HPDE6-E6E7 (cell line): Measurements from ENCODE around the gene KCNK7.
"Not testable (repeated sequence)": the region's sequence is repeated elsewhere in the genome, so short reads cannot be mapped to it uniquely, and the experiment has no call there.

Source experiments
- DNase-seq: peaks from one replicate; pipeline ENCODE4 v3.0.0; 2011; ENCODE audit warnings: missing footprints; ENCODE audit errors: extremely low spot score

KCNK7 gene

GRCh38 chr11:65573391-65574079, 22.1 kb downstream of the KCNK7 start:
- no peak for DNase-seq

DNA sequence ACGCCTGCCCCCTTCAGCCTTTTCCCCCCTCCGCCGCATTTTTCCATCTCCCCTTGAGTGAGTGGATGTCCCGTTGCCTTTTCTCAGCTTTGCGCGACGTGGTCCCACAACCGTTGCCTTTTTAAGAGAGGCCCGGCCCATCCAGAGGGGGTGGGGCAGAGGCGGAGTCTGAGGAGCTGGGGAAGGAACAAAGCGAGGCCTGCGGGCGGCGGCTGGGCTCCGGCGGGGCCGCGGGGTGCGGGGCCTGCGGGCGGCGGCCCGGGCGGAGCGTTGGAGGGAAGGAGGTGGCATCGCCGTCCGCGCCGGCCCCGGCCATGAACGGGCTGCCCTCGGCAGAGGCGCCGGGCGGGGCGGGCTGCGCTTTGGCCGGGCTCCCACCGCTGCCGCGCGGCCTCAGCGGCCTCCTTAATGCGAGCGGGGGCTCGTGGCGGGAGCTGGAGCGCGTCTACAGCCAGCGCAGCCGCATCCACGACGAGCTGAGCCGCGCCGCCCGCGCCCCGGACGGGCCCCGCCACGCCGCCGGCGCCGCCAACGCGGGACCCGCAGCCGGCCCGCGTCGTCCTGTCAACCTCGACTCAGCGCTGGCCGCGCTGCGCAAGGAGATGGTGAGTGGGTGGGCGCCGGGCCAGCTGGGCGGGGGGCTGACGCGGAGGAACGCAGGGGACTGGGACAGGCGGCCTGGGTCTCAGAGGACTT, 23.1 kb downstream of the KCNK7 start, which contains the start of gene FAM89B:
TSS of gene FAM89B (plus strand) at position 183 of the 696 bp plus-strand sequence. CDS start at position 315, 132 bp downstream.
- no peak for DNase-seq

- no peak for DNase-seq
These were observed 23.7 kb downstream of the KCNK7 start for GRCh38 chr11:65571940-65572339.

DNA sequence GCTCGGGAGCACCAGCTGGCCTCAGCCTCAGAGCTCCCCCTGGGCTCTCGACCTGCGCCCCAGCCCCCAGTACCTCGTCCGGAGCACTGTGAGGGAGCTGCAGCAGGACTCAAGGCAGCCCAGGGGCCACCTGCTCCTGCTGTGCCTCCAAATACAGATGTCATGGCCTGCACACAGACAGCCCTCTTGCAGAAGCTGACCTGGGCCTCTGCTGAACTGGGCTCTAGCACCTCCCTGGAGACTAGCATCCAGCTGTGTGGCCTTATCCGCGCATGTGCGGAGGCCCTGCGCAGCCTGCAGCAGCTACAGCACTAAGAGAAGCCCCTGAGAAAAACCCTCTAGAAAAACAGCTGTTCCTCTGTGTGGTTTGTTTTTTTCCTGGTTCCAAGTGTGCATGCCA, 24.2 kb downstream of the KCNK7 start:
- DNase-seq: no peak

- peak; percentile 97 for DNase-seq
These were observed 25.4 kb downstream of the KCNK7 start, which contains the start of gene ZNRD2 for GRCh38 chr11:65569973-65570918. ZNRD2 (plus strand) TSS chr11:65570477; CDS start chr11:65570492, 15 bp downstream.

DNA sequence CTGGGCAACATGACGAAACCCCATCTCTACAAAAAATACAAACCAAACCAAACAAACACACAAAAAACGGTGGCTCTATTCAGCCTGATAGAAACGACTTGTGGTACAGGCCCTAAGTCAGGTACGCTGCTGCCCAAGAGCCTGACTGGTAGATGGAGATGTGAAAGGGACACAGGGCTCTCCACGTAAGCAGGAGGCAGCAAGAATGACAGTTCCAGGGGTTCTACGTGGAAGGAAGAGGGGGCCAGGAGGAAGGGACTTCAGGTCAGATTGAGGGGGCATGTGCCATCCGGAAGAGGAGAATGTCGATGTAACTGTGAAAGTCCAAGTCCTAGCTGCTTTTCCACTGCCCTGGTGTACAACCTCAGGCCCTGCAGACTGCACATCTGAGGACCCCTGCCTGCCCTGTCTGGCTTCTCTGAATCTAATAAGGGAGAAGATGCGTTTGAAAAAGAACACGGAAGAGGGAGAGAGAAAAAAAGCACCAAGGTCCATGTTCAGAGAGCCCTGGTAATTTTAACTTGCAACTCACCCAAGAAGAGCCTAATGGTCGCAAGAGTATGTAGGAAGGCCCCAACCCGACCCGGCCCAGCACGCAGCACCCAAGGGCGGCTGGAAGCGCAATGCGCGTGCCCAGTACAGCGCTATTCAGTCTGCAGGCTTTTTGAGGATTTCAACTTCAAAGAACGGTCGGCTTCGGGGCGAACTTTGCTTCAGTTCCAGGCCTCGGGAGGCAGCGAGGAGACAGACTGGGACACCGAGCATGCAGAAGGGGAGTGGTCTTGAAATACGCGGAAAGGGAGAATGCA, 26.2 kb downstream of the KCNK7 start:
- no peak for DNase-seq

DNA sequence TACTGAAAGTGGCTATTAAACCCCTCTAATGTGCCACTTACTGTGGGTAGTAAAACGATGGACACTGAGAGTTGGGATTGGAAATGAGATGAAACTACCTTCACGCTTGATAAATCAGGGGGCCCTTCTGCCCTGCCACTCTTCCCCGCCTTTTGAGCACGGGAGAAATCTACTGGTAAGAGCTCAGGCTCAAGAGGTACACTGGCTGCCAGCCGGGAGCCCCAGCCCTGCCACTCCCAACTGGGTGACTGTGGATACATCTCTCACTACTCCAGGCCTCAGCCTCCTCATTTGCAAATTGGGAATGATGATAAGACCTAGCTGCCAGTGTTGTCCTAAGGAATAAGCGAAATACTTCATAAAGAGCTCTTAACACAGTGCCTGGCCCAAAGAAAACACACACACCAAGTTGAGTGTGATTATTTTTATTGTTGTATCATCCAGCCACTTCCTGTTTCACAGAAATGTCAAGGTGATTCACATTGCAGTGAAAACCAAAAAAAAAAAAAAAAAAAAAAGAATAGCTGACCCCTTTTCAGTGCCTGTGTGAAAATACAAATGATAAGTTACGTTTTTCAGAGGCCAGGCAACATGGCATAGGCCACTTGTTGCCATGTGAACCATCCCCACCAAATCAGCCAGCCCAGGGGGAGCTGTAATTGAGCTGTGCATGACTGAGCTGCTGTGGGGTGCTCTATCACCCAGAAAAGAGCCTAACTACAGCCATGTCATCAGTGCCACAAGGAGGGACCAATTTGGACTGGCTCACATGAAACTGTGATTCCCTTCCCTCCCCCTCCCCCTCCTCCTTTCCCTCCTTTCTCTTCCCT, 29.8 kb downstream of the KCNK7 start:
- no peak for DNase-seq

DNA sequence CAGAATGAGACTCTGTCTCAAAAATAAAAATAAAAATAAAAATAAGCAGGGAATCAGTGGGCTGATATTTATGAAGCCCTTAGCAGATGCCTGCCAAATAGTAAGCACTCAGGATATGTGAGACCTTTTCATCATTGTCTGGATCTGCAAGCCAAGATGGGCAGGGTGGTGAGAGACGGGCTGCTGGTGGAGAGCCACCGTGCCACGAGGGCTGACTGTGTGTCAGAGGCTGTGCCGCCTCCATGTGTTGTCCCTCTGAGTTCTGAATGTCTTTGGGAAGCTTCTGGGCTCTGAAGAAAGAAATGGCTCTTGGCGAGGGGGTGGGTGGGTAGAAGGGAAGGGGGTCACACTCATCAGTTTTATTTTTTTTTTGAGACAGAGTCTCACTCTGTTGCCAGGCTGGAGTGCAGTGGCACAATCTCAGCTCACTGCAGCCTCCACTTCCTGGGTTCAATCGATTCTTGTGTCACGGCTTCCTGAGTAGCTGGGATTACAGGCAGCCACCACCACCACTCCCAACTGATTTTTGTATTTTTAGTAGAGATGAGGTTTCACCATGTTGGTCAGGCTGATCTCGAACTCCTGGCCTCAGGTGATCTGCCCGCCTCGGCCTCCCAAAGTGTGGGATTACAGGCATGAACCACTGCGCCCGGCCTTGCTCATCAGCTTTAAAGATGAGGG, 30.6 kb downstream of the KCNK7 start:
- not testable (repeated sequence) for DNase-seq

- no peak for DNase-seq
These were observed 32.0 kb downstream of the KCNK7 start for GRCh38 chr11:65563601-65564000.

DNA sequence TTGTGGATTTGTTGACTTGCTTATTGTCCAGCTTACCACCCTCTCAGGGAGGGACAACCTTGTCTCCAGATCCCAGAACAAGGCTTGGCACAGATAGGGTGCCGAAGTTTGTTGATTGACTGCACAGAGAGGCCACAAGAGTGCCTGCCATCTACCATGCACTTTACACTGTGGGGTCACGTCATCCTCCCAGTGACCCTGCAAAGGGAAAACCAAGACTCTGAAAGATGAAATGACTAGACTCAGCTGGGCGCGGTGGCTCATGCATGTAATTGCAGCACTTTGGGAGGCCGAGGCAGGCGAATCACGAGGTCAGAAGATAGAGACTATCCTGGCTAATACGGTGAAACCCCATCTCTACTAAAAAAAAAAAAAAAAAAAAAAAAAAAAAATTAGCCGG, 32.8 kb downstream of the KCNK7 start:
- no peak for DNase-seq

GRCh38 chr11:65562020-65562419, 33.6 kb downstream of the KCNK7 start:
- no peak for DNase-seq

- DNase-seq: no peak
These were observed 34.8 kb downstream of the KCNK7 start for GRCh38 chr11:65560555-65561418.

GRCh38 chr11:65559951-65560537, 35.6 kb downstream of the KCNK7 start:
- no peak for DNase-seq

- DNase-seq: no peak
These were observed 36.1 kb downstream of the KCNK7 start for GRCh38 chr11:65559535-65559934.

DNA sequence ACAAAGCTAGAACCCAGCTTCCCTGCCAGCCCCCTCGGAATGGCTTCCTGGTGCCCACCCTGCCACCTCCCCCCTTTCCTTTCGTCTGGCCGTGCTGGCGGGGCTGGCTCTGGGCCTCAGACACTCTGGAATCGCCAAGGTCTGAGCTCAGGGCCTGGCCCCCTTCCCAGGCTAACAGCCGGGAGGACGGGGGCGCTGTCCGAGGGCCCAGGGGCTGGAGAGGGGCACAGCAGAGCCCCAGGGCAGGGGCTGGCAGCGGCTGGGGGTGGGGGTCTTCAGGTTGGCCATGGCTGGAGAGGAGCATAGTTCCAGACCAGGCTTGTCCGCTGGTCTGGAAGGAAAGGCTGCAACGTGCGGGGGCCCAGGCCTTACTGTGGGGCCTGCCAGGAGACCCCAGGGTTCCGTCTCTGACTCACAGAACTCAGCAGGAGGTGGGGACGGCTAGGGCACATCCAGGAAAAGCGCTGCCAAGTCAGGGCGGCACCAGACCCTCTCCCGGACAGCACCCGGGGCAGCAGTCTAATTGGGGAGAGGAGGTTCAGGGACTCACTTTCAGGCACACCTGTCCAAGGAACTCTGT, 36.6 kb downstream of the KCNK7 start:
- DNase-seq: no peak

GRCh38 chr11:65558002-65558929, 37.3 kb downstream of the KCNK7 start, which contains the start of gene LTBP3:
LTBP3 (minus strand) TSS chr11:65558359; CDS start chr11:65557959, 400 bp downstream.
- no peak for DNase-seq
